Cortex of kidney (tissue), 1 donor: ENCODE measurements around the gene NDUFC1.

Source experiments
- DNase-seq: peaks from one replicate; lab custom pipeline; 2025; lab: John Stamatoyannopoulos, UW

Gene NDUFC1

DNA sequence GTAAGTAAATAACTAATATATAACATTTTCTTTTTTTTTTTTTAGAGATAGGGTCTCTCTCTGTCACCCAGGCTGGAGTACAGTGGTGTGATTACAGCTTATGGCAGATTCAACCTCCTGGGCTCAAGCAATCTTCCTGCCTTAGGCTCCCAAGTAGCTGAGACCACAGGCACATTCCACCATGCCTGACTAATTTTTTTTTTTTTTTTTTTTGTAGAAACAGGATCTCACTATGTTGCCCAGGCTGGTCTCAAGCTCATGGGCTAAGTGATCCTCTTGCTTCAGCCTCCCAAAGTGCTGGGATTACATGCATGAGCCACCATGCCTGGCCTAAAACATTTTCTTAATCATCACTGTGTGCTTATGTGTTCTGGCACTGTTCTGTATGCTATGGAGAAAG is 55.0 kb downstream of the NDUFC1 start:
- no peak for DNase-seq

DNA sequence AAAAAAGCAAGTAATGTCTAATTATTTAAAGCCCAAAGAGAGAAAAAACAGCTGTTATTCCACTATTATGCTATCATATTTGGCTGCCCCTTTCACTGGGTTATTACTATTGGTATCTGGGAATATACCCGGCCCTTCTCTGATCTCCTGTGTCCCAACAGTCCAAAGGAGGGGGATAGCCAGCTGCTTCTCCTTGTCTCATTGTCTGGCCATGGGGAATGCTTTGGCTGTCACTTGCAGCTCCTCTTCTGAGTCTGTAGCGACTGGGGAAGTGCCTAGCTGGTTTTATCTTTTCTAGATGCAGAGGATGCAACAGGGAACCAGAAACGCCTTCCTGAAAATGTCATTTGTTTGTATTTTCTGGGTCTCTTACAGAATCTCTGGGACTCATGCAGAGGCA is 56.1 kb downstream of the NDUFC1 start:
- no peak for DNase-seq

DNA sequence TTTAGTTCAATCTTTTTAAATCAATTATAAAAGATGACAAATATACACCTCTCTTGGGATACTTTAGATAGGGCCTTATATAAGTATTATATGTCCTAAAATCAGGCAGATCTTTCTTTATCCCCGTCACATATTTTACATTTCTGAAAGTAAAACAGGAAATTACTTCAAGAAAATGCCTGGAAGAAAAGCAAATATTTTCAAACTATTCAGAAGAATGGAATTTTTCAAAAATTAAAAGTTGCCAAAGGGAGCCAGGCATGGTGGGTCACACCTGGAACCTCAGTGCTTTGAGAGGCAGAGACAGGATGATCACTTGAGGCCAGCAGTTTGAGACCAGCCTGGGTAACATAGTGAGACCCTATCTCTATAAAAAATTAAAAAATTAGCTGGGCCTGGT is 56.7 kb downstream of the NDUFC1 start:
- DNase-seq = no peak

DNA sequence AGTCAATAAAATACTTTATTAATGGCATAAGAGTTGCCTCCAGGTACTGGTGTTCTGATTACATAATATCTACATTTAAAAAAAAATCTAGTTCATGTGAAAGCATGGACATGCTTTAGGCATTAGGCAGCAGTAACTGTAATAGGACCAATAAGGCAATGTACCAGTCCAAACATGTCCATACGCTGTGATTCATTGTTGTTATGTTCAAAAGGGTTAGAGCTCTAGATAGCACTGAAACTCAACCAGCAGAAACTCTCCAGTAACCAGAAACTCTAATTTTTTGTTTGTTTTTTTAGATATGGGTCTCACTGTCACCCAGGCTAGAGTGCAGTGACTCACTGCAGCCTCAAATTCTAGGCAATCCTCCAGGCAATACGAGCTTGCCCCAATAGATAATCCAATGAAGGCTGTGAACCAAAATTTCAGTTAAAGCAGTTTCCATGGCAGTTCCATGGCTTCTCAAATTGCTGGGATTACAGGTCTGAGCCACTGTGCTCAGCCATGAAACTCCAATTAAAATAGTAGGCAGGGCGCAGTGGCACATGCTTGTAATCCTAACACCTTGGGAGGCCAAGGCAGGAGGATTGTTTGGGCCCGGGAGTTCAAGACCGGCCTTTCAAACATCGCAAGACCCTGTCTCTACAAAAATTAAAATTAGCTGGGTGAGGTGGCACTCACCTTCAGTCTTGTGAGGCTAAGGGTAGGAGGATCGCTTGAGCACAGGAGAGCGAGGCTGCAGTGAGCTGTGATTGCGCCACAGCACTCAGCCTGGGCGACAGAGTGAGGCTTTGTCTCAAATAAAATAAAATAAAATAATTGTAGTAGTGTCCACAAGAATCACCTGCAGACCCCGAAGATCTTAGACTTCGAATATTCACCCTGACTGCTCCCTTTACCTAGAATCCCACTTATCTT is 58.6 kb downstream of the NDUFC1 start:
- no peak for DNase-seq

DNA sequence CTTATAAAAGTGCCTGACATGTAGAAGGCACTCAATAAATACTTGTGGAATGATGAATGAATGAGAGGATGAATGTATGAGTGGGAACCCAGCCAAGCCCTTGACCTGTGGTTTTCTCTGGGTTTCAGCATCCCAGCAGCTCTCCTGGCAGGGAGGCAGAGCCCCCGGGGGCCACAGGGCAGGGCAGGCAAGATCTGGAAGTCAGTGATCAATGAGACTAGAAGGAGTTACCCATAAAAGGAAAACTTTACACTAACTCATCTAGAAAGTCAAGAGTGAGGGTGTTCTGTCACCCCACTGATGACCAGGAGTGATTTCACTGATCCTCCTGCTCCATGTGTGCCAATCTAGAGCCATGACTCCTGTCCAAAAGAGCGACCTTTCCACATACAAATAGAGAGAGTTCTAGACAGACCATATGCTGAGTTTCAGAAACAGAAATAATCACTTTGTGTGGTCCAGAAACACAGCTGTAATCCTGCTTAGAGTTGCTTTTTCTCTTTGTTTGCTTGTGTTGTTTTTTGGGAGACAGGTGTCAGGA is 59.7 kb downstream of the NDUFC1 start:
- DNase-seq = no peak

DNA sequence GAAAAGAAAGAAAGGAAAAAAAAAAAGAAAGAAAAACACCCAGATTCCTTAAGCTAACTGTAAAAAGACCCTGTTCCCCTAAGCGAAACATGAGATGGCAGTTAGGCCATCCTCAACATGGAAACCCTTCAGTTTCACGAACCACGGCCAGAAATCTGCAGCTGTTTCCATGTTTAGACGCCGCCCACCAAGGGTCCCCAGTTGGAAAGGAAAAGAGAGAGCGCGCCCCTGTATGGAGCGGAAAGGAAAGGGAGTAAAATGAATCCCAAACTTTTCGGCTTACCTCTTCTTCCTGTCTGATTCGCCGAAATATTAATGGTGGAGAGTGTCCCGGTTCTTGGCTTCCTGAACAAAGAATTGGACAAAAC is 60.5 kb downstream of the NDUFC1 start:
- DNase-seq = no peak

DNA sequence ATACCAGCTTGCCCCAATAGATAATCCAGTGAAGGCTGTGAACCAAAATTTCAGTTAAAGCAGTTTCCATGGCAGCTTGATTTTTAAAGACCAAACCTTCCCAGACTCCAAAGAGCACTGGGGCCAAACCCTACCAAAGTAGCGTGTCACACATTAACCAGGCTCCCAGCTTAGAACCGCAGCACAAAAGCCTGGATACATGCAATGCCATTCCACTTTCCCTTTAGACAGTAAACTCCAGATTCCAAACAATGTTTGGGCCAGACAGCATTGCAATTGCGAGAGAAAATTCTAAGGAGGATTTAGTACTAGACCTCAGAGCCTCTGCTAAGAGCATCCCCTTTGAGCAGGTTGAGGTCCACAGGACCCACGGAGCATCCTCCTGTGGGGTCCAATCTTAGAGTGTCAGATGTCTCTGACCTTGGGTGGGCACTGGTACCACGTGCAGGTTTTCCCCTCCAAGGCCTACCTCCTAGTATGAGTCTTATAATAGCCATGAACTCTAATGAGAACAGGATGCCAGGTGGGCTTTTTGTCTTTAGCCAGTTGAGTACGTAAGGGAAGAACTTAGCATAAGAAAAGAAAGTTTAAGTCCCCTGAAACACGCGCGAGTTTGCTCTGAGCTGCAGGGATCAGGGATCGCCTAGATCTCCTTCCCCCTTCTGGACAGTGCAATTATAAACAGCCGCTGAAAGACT is 61.0 kb downstream of the NDUFC1 start:
- DNase-seq = no peak
